Stimulated activated CD4-positive, alpha-beta T cell treated with anti-CD3 and anti-CD28 coated beads, TNF-alpha, amount 100 ng/mL, for 24 hours (primary cell): ENCODE data around the gene FAM204A.
A peak's percentile ranks its signal among the peaks of the same experiment; 100 is the strongest.

Experiments
- DNase-seq, 3 experiments: peaks; one replicate each; pipeline ENCODE4 v3.0.0-alpha.2; 2020; ENCODE audit warnings: low read depth in 3 of 3

The FAM204A gene

DNA sequence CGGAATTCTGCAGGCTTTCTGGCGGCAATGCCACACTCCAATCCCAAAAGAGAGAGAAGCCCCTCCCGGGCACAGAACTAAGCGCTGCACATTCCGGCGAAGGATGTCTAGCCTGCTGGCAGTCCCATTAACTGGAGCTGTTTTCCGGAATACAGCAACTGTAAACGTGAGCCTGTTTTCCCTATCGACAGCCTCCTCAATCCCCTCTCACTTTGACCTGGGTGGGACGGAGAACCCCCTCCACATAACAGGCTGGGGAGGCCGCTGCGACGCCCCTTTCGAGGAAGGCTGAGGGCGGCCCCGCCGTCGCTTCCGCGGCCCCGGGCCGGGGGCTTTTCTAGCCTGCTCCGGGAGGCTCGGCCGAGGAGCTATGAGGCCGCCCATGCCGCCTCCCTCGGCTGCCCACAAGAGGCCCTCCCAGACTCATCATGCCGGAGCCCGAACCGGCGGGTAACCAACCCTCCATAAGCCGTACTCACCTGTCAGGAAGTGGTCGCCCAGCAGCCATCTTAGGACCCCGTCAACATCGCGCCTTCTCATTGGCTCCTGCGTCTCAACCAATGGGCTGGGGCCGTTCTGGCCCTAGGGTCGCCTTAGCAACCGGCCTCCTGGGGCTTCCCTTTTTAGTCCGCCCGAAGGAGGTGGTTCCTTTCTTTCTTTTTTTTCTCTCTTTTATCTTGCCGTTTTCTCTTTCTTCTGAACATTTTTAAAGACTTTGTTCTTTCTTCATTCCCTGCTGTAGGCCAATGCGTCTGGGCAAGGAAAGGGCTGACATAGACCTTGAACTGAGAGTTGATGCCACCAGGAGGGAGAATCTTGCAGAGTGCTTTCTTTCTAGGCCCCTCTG lies at the start of gene FAM204A:
Gene FAM204A (minus strand): TSS at position 534 of the 847 bp plus-strand sequence. CDS start 5,909 bp downstream, outside the sequence.
- DNase-seq = peak; percentile 89 to 96 (median 92)

DNA sequence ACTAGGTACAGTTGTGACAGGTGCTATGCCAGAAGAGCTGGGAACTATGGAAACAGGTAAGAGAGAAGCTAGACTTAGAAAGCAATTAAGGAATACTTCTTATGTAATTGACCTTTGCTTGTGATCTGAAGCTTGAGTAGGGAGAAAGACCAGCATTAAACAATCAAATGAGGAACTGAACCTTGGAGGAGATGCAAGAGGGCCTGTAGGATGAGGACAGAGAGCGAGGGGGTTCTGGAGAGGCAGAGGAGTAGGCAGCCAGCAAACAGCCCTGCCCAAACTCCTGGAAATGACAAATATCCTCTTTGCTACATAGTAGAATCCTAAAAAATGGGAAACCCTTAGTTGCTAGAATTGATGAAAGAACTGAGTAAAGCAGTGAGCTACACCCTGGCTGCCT lies 41.6 kb upstream of the FAM204A start:
- no peak for DNase-seq

DNA sequence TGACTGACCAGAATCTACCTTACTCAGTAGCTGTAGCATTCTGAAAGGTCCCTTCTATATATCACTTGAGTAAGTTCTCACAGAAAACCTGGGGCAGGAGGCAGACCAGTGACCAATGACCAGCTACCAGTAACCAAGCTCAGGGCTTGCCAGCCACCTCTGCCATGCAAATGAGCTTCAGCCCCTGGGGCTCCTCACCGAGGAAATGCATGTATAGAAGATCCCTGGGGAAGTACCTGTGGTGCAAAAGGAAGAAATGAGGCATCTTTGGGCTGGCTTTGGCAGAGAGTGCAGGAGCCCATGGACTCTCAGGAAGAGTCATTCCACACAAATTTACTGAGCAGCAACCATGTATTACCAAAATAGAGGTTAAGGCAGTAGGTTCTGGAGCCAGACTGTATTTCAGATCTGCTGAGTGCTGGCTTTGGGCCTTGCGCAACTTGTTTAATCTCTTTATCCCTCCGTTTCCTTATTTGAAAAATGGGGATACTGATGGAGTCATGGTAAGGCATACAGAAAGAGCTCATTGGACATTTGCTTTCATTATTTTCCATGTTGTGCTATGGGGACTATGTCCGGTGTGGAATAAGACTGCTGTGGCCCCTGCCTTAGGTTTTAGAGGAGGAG lies 41.1 kb upstream of the FAM204A start:
- no peak for DNase-seq

DNA sequence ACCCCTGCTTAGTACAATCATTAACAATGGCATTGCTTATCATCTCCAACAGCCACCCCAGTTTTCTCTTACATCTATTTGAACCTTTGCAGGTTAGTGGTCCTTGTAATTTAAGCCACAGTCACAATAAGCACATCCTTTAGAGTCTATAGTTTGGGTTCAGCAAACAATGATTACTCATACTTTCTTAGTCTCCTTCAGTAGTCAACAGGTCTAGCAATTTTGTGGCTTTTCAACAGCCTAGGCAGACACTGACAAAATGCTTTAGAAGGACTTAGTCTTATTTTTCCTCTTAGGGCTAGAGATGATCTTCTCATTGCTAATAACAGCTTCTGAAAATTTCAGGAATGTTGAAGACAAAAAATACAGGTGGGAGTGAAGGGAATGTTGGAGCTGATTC lies 32.3 kb upstream of the FAM204A start:
- no peak for DNase-seq

DNA sequence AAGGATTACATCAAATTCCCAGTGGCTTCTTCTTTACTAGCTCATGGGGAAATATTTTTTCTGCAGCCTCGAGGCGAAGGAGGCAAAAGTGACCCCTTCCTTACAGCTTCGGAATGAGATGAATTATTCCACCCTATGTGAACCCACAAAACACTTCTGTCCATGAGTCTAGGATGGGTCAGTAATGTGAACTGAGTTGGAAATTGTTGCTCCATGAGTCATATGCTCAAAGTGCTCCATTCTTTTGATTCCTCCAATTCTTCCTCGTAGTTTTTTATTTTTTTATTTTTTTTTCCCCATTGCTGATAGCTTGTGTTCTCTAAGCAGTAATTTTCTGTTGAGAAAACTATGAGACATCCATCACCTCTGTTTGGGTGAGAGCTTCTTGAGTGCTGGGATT lies 31.7 kb upstream of the FAM204A start:
- DNase-seq = no peak

DNA sequence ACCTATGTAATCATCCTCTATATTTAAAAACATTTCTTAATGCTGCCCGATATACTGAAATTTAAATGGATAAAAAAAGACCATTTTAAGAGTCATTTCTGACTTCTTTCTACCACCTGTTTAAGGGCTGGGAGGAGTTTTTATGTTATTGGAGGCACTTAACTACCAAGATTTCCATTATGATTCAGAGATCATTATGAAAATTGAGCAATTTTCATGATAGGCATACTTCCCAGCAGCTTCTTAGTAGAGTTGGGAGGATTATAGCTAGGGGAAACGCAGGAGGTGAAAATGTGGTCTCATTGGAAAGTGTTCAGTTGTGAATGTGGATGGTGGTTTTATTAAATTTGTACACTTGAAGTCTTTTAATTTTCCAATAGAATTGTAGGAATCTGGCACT lies 28.4 kb upstream of the FAM204A start:
- DNase-seq = no peak

DNA sequence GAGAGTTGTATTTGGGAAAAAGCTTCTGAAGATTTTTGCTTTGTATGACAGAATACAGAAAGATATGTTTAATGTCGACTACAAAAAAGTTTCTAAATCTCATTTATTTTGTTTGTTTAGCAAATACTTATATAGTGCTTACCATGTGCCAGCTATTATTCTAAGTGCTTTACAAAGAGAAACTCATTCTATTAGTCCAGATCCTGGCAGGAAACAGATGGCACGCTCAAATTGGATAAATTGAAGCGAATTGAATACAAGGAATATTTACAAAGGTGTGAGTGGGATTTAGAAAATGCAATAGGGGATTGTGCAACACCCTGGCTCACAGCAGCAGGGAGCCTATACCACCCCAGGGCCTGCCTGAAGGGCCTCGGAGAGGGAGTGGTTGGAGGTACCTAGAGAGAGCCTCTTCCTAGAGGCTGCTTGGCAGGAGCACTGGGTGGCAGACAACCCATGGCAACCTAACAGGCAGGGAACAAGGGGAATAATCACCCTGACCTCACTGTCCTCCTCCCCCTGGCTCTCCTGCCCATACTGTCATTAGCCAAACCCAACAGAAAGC lies 27.6 kb upstream of the FAM204A start:
- DNase-seq = no peak

DNA sequence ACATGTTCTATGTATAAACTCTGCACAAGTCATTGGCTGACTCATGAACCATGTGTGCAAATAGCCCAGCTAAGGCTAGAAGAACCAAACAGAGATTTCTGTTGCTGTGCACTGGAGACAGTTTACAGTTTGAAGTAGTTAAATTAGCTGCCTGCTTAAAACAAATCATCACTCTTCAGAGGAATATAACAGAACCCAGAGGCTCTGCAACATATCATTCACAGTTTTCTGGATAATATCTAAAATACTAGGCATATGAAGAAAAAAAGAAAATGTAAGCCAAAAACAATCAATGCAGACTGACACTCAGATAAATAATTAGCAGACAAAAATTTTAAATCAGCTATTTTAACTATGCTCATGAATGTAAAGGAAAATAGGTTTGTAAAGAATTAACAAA lies 23.6 kb upstream of the FAM204A start:
- no peak for DNase-seq

DNA sequence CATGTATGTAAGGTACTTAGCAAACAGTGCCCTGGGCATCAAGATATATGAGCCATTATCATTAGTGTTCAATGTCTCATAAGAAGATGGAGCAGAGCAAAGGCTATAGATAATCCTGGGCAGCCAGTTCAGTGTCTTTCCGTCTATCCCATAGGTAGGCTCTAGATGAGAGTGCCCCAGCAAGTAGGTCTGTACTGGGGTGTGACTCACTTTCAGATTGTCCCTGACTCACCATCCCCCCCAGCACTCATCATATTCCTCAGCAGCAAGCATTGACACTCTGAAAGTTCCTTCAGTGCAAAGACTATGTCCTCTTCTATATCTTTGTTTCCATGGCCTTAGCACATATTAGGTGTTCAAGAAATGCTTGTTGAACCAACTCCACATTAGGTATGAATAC lies 20.0 kb upstream of the FAM204A start:
- DNase-seq = no peak

DNA sequence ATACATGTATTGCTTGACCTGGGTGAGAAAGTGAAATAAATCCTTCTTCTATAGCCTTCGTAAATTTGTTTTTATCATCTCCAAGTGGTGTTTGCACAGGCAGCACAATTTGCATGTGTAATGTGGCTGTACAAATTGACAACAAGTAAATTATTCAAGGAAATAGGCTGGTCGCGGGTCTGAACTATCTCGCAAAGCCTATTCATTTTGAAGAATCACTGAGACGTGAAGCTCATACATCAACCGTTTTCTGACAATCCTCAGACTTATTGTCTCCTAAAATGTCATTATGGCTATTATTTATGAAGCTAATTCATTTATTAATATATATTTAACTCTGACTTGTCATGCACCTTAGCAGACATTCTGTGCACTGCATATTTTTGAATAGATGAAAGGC lies 16.2 kb upstream of the FAM204A start:
- DNase-seq = no peak

DNA sequence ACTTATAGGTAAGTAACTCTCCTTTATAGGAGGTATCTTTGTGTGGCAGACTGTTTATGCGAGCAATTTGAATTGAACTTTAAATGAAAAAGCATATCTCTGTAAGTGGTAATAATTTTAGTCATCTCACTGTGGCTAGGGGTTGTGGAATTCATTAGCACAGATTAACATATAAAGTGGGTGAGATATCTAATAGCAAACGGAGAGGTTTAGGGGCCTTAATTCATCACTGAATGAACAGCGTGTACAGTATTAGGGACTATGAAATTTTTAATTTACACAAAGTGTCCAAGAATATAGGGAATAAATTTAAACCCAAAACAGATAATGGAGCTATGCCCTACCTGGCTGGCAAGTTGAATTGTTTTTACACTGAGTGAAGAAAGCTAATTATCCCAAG lies 15.7 kb upstream of the FAM204A start:
- no peak for DNase-seq

DNA sequence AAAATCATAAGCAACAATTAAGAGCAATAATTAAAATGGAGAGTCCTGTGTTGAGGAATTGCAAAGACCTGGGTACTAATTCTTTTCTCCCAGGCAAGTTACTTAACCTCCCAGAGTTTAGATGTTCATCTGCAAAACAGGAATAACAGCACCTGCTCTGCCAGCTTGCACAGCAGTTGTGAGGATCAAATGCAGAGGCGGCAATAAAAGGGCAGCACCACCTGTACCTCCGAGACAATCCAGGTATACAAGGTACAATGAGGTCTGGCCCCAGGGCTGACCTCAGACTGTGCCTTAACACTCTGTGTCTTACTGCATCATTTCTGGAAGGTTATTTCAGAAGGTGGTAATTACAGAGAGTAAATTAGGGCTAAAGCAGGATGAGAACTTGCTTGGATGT lies 14.5 kb upstream of the FAM204A start:
- no peak for DNase-seq

DNA sequence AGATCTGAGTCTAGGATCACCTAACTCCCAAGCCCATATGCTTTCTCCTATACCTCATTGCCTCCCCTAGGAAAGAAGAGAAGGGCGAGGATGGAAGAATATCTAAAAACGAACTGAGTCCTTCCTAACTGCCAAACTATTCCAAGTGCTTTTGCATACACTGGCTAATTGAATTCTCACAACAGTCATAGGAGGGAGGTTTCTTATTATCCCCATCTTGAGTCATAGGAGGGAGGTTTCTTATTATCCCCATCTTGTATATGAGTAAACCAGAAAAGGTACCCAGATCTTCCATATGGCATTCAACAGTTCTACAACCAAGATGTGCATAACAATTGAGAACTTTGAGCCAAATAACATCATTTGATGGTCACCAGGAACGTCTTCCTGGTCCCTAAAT lies 13.1 kb upstream of the FAM204A start:
- no peak for DNase-seq

DNA sequence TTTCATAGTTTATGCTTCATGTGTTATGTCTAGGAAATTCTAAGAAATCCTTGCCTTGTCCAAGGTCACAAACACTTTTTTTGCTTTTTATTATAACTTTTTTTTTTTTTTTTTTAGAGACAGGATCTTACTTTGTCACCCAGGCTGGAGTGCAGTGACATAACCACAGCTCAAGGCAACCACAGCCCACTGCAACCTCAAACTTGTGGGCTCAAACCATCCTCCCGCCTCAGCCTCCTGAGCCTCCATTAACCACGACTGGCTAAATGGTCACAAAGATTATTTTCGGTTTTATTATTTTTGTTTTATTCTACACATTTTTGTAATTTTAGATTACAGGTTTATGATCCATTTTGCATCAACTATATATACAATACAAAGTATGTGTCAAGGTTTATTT lies 7.1 kb upstream of the FAM204A start:
- DNase-seq = no peak

DNA sequence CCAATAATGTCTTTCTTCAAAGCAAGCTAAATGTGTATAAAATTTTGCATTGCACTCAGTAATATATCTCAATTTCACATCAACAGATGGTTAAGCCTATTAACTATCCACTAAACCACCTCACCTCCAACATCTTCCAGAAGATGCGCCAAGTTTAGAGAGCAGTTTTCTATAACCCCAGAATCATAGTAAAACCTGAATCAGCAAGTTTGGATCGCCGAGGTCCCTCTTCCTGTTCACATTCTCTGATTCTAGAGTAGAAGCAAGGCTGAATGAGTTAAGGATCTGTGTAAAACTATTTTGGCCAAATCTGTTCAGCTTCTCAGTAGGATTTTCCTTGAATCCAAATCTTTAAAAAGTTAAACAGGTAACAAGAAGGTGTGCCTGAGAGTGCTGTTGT lies 1.4 kb upstream of the FAM204A start:
- no peak for DNase-seq

DNA sequence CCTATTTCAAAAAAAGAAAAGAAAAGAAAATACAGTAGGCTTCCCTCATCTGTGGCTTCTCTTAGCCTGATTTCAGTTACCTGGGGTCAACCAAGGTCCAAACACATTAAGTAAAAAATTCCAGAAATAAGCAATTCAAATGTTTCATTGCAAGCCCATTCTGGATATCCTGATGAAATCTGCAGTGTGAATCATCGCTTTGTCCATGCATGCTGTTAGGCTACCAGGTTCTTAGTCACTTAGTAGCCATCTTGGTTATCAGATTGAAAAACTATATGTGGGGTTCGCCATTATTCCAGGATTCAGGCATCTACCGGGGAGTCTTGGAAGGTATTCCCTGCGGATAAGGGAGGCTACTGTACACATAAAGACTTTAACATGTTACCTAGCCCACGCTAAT lies 991 bp upstream of the FAM204A start:
- DNase-seq = no peak

DNA sequence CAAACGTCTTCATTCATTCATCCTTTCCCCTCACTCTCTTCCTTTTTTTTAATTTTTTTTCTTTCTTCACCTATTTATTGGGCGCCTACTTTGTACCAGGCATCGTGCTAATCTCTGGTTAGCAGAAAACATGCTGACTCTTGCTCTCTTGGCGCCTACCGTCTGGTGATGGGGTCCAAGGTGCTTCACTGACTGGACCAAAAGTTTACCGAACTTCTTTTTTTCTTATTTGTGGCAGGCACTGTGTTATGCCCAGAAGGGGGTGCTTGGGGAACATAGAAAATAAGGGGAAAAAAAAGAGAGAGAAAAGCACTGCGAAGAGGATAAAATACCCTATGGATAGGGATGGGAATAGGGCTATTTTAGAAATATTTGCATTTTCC lies 505 bp upstream of the FAM204A start:
- no peak for DNase-seq

DNA sequence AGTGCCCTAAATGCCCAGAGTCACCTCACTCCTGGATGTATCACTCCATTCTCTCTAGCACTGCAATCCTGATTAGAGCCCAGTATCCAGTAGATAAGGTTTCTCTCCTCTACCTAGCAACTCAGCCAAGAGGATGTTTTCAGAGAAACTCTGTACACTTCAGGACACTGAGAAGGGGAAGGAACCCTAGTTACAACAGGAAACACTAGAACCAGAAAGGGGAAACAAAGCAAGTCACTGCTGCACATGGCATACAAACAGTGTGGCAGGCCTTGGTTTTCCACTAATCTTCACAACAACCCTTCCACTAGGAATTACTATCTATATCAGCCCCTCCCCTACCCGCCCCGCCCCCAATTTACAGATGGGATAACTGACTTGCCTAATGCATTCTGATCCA lies 1.6 kb downstream of the FAM204A start:
- DNase-seq = no peak

DNA sequence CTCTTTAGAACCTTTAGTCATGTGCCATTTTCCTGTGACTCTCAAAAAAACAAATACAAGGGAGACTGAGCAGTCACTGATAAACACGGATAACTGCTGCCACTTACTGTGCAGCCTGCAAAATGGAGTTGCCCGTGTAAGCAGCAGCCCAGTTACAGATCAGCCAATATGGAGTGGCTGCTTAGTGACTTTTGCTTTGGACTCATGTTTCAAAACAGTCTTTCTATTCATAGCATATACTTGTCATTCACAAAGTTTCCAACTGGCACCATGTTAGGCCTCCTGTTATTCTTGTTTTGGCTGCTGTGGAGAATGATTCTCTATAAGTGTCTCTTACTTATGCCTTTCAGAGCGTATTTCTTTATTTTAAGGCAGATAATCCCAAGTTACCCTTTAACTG lies 3.0 kb downstream of the FAM204A start:
- DNase-seq = no peak

DNA sequence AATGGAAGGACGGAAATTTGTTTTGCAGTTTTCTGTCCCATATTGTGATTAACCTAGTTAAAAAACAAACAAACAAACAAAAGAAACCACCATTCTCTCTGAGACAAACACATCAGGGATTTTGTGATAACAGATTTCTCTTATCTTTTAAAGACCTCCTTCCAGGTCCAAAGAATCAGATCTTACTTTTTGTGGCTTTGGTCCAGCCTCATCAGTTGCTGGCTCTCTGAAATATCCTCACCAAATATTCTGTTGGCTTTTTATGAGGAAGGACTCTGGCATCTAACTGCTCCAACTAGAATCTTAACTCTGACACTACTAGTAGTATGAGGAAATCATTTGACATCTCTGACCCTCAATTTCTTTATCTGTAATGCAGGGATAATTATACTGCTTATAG lies 4.8 kb downstream of the FAM204A start:
- no peak for DNase-seq

DNA sequence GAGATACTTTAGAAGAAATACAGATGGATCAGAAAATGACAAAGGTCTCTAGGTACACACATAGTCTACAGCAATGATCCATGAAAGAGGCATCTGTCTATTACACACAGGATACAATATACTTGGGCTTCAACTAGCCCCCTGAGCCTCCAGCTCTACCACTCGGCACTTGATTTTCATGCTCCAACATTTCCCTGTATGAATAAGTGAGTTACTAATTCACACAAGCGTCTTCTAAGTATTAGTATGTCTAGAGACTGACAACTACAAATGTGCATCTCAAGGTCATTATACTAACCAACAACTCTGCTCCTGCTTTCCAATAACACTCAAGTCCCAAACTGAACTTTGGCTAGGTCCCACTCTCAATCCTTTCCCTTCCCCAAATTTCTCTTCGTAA lies 8.3 kb downstream of the FAM204A start:
- DNase-seq = no peak

DNA sequence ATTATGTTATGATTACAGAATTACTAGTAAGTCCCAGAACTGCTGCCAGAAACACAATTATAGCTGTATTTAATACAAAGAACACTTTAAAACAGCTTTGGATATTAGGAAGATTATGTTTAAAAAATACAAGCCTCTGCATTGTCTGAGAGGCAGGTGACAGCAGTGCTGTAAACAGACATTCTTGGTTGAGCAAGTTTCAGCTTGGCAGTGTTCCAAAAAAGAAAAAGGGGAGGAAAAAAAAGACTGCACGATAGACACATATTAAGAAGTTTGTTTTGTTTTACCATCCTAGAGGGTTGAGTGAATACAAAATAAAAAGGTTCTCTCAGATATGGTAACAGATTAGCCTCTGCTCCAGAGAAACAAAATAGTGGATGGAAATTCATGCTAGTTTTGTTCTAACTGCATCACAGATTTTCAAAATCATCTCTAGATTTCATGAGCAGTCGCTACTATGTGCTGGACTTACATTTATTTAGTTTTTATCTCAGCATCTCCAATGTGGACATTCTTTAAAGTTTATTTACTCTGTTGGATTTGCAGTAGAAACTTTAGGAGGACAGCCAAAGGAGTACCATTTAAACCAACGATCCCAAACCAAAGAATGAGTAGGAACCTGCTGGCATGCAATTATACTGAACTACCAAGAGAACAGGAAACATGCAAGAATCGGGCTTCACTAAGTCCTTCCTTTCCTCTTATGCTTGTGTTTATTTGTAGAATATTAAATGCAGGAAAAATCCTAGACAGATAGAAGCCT lies 9.0 kb downstream of the FAM204A start:
- DNase-seq = no peak

DNA sequence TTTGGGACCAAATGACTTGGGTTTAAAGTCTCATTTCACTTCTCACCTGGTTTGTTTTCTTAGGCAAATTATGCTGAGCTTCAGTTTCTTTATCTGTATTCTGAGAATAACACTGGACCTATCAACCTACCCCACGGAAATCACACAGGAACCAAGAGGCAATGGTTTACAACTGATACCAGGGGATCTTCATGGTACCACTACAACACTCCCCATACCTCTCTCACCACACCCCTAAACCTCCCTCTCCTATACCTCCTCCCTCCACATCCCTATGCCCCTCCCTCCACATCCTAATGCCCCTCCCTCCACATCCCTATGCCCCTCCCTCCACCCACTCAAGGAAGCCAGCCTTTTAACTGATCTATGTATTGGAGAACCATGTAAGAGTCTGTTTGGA lies 9.9 kb downstream of the FAM204A start:
- DNase-seq = no peak
